ENCODE results near the gene ARL3. TPM values are rescaled to one million over a fixed set of nuclear protein-coding genes. Genes with fewer than 3 reads are reported as not detected.
"Not testable (repeated sequence)": the region's sequence is repeated elsewhere in the genome, so short reads cannot be mapped to it uniquely, and the experiment has no call there.

The ARL3 gene, protein sequence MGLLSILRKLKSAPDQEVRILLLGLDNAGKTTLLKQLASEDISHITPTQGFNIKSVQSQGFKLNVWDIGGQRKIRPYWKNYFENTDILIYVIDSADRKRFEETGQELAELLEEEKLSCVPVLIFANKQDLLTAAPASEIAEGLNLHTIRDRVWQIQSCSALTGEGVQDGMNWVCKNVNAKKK
- 12.0 TPM for polyA plus RNA-seq (2012; ENCODE audit: insufficient read depth, insufficient read length)

DNA sequence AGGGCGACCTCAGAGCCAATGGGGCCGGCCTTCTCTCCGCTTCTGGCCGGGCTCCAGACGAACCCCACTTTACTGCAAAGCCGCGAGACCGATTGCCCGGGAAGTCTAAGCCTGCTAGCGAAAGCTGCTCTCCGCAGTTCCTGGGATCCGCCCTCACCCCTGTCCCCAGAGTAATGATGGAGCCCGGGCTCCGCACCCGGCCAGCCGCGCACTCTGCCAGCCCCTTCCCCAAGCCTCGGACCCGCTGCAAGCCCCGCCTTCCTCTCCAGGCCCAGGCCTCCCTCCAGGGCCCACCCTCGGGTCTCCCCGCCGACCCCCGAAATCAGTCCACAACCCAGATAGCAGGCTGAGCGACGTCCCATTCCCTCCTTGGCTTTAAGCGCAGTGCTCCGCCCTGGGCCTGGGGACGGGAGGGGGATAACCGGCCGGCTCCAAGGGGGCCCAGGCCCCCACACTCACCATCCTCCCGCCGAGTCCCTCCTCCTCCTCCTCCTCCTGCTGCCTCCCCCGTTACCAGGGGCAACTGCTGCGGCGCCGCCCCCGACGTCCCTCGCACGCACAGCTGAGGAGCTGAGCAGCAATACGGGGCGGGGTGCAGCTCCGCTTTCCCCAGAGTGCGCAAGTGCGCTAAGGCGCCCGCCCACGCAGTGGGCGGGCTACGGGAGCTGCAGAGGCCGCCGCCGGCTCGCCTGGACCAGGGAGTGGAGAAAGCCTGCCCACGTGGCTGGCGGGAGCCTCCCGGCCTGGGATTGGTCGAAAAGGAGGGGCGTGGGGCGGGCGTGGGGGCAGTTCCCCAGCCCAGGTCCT is at the start of gene ARL3:
ARL3 (minus strand) TSS at position 584 of the 807 bp plus-strand sequence; CDS start at position 462, 122 bp downstream.
- peak; percentile 96 for DNase-seq (ENCODE audit: low read depth, low spot score)
- H3K4me3 ChIP-seq (ENCODE audit: low read length) = peak within 1 kb of the TSS; percentile 95

DNA sequence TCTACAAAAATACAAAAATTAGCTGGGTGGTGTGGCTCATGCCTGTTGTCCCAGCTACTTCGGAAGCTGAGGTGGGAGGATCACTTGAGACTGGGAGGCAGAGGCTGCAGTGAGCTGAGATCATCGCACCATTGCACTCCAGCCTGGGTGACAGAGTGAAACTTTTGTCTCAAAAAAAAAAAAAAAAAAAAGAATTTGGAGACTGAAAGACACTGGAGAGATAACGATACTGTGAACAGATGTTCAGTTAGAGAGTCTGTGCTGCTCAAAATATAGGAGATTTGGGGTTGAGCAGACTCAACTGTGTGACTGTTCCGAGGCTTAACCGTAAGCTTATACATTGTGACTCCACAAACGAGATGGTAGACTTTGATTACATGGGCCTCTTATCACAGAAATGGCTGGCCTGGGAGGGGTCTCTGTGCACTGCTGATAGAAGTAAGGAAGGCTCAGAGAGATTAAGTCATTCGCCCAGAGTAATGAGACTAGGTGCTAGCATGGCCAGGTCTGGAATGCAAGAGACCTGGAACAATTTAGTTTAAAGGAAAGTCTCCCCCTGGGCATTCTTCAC is 48.9 kb upstream of the ARL3 start:
- H3K4me3 ChIP-seq (ENCODE audit: low read length) = no peak overlapping the region
- no peak for DNase-seq (ENCODE audit: low read depth, low spot score)

DNA sequence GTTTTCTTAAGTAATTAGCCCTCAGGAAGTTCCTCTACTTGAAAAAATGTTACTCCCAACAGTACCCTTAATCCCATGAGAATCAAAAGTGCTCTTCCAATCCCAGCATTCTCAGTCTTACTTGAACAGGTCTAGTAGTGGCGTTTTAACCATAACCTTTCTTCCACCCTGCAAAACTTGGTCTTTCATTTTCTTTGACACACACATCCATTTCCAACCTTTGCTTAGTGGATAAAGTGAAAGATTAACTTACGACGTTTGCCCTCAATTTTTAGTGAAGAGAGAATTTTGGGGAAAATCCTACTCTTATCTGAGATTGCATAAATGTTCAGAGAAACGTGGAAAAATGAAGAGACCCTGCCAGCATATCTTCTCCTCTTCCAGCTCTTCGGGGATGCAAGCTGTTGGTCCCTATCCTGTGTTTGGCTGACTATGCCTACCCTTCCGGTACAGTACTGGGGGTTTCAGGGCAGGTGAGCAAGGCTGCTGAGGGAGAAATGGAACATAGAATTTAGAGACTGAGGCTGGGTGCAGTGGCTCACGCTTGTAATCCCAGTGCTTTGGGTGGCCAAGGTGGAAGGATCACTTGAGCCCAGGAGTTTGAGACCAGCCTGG is 48.3 kb upstream of the ARL3 start:
- DNase-seq (ENCODE audit: low read depth, low spot score) = no peak
- no peak overlapping the region for H3K4me3 ChIP-seq (ENCODE audit: low read length)

DNA sequence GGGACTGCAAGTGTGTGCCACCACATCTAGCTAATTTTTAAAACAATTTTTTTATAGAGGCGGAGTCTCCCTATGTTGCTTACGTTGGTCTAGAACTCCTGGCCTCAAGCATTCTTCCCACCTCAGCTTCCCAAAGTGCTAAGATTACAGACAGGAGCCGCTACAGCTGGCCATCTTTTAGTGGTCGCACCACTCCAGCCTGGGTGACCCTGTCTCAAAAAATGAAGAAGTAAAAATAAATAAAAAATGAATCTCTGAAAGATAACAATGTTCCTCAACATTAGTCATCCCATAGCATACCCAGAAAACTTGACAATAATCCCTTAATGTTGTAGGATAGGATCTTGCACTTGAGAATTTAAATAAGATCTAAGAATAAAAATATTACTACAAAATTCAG is 47.8 kb upstream of the ARL3 start:
- no peak for DNase-seq (ENCODE audit: low read depth, low spot score)

DNA sequence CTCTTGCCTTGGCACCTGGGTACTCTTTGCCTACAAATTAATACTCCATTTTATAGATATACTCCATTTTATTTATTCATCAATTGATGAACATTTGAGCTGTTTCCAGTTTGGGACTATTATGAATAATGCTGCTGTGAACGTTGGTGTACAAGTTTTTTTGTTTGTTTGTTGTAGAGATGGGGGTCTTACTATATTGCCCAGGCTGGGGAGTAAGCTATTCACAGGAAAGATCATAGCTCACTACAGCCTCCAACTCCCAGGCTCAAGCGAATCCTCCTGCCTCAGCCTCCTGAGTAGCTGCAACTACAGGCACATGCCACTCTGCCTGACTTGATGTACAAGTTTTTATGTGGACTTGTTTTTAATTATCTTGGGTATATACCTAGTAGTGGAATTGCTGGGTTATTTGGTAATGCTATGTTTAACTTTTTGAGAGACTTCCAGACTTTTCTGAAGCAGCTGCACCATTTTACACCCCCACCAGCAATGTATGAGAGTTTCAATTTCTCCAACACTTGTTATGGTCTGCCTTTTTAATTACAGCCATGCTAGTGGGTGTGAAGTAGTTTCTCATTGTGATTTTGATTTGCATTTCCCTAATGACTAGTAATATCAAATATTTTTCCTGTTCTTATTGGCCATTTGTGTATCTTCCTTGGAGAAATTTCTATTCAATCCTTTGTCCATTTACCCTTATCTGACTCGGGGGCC is 45.5 kb upstream of the ARL3 start:
- DNase-seq (ENCODE audit: low read depth, low spot score) = no peak

More for the DNA sequence above, 47.8 kb upstream of the ARL3 start:
- H3K4me3 ChIP-seq (ENCODE audit: low read length) = no peak overlapping the region

DNA sequence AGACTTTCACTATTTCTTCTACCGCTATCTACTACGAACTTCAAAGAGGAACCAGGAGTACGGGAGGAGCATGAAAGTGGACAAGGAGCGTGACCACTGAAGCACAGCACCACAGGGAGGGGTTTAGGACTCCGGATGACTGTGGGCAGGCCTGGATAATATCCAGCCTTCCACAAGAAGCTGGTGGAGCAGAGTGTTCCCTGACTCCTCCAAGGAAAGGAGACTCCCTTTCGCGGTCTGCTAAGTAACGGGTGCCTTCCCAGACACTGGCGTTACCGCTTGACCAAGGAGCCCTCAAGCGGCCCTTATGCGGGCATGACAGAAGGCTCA is 44.7 kb upstream of the ARL3 start:
- H3K4me3 ChIP-seq (ENCODE audit: low read length); DNase-seq (ENCODE audit: low read depth, low spot score): not testable (repeated sequence)

More for the DNA sequence above, 45.5 kb upstream of the ARL3 start:
- H3K4me3 ChIP-seq (ENCODE audit: low read length) = no peak overlapping the region

DNA sequence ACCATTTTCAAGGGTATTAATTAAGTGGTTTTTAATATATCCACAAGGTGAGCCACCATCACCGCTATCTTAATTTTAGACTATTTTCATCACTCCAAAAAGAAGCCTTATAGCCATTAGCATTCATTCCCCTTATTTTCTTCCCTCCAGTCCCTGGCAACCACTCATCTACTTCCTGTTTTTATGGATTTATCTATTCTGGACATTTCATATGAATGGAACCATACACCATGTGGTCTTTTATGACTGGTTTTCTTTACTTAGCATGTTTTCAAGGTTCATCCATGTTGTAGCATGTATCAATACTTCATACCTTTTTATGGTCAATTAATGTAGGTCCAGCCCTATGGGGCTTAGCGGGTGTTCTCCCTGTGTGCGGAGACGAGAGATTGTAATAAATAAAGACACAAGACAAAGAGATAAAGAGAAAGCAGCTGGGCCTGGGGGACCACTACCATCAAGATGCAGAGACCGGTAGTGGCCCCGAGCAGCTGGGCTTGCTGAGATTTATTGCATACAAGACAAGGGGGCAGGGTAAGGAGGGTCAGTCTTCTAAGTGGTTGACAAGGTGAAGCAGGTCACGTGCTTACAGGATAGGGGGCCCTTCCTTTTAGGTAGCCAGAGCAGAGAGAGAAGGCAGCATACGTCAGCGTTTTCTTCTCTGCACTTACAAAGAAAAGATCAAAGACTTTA is 44.2 kb upstream of the ARL3 start:
- no peak overlapping the region for H3K4me3 ChIP-seq (ENCODE audit: low read length)
- no peak for DNase-seq (ENCODE audit: low read depth, low spot score)

DNA sequence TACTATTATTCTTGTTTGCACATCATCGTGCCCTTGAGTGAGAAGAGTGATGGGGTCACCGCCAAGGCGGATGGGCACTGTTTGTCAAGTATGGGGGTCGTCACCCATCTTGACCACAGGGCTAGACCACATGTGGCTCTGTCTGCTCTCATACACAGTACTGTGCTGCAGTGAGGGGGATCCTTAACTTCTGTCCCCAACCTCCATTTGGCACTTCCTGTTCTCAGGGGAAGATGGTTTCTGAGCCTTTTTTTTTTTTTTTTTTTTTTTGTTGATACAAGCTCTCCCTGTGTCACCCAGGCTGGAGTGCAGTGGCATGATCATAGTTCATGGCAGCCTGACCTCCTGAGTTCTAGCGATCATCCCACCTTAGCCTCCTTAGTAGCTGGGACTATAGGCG is 43.1 kb upstream of the ARL3 start:
- no peak for DNase-seq (ENCODE audit: low read depth, low spot score)
- no peak overlapping the region for H3K4me3 ChIP-seq (ENCODE audit: low read length)

DNA sequence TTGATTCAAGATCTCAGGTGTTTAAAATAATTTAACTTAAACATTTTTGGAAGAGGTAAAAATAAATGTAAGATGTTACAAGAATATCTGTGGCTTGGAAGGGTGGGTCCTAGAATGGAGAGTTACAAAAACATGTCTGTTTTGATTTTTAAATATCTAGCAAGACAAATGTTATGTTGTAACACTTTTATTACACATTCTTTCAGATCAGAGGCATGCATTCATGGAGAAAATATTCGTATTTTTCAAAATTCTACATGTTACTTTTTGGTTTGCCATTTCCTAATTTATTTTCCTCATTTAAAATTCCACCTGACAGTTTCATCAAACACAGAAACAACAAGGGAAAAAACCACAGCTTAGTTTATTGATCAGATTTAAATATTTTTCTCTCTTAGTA is 39.5 kb upstream of the ARL3 start:
- no peak overlapping the region for H3K4me3 ChIP-seq (ENCODE audit: low read length)
- DNase-seq (ENCODE audit: low read depth, low spot score) = no peak

DNA sequence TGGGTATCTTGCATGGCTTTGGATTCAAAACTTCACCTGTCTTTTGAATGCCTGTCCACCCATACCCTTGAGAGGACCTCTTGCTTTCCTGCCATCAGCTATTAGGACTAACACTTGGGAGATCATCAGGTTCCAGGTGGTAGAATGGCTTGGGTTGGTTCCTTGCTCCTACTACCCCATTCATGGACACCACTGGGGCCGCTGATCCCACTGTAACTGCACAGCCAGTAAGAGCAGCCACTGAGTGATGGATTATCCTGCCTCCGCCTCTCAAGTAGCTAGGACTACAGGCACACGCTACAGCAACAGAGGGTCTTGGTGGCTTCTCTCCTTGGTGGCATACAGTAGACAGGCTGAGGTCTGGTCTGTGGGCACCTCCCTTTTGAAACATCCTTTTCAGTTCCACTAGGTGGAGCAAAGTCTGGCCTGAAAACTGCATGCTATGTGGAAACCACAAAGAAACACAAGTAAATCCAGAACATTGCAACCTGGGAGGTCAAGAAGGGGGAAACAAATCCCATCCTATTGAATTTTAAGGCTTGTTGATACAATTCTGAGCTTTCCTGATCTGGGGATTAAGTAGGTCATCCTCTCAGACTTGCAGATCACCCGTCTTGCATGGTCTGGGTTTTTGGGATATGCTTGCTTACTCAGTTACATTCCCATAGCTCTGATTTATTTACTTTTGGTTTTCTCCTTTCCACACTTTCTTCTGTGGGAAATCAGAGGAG is 38.9 kb upstream of the ARL3 start:
- H3K4me3 ChIP-seq (ENCODE audit: low read length) = no peak overlapping the region
- peak; percentile 71 for DNase-seq (ENCODE audit: low read depth, low spot score)

DNA sequence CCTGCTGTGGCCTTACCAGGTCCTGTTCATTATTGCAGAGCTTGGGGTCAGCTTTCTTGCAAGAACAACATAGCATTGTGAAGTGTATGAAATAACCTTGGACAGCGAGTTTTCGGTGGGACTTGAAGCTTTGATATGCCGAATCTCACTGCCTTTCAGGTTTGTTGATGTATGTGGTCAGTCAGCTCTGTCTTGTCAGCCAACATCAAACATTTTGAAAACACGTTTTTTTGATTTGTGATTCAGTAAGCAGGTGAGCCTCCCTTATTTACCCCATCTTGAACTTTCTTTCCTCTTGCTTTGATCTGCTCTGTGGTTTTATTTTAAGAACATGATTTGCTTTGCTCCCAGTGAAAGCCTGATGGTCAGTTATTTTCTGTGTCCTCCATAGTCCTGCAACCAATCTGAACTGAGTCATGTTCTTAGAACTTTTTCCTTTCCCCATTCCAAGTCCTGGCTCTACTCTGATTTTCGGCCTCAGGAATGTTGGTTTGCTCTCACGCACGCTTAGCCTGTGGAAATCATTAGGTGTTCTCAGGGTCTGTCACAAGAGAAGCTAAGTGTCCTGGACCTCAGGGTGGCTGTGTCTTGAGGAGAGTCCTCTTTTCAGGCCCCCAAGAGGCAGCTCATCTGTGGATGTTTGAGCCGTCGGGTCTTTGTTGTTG is 38.2 kb upstream of the ARL3 start:
- DNase-seq (ENCODE audit: low read depth, low spot score) = no peak
- no peak overlapping the region for H3K4me3 ChIP-seq (ENCODE audit: low read length)

DNA sequence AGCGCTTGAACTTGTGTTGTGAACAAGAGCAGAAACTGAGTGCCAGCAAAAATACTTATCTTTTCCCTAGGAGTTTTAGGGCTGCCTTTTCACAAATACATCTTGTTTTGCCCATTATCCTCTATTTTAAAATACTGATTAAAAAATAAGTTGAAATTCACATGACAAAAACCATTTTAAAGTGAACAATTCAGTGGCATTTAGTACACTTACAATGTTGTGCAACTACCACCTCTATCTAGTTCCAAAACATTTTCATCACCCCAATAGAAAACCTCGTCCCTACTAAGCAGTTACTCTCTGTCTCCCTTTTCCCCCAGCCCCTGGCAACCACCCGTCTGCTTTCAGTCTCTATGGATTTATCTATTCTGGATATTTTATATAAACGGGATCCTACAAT is 31.0 kb upstream of the ARL3 start:
- no peak overlapping the region; the same call in 1 of the 2 replicates for H3K4me3 ChIP-seq (ENCODE audit: low read length)
- no peak for DNase-seq (ENCODE audit: low read depth, low spot score)

DNA sequence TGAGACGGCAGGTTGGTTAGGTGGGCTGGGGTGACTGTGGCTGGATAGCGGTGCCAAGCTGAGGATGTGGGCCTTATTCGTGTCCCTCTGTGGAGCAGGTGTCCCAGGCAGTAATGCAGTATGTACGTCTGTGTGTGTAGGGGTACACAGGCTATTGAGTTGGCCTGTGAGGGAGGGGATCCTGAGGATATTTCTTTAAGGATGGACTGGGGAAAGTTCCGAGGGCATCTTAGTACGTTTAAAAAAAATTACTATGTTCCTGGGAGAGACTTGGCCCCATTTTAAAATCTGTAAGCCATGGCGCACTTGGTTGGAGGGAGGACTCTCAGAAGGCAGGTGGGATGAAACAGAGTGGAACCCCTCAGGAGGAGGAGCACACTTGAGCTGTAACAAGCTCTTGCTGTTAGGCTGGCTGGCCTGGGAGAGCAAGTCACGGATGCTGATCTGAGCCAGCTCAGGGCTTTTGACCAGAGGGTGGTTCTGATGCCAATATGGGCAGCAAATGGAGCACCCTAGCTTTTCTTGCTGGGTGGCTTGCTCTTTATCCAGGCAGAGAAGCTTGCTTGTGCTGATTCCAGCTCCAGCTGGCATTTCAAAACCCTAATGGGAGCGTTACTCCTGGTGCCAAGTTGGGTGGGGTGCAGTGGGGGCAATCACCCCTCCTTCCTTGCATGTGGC is 30.3 kb upstream of the ARL3 start:
- peak overlapping the region; percentile 97 for H3K4me3 ChIP-seq (ENCODE audit: low read length)
- no peak for DNase-seq (ENCODE audit: low read depth, low spot score)

DNA sequence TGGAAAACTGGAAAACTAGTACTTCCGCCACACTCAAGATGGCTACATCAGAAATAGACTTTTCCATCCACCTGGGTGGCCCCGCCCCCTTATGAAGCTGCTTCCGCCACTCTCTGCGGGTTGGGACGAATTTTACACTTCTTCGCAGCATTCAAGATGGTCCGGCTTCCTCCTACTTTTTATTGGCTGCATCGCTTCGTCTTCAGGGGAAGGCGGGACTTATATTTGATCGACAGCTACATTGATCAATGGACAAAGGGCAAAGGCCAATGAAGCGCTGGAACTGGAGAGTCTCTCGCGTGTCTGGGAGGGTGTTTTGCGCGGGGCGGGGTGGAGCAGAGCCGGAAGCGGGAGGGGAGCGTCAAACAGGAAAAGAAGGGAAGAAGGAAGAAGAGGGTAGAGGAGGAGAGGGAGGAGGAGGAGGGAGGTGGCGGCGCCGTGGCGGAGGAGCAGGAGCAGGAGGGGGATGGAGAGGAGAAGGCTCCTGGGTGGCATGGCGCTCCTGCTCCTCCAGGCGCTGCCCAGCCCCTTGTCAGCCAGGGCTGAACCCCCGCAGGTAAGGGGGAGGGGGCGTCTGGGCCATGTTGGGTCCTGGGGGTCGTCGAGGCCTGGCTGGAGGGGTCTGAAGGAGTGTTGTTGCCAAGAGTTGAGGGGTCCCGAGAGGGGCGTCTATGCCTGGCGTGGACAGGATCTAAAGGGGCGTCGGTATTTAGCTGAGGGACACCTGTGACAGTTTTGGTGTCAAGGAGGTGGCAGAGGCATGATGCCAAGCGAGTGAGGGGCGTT is 29.6 kb upstream of the ARL3 start, which contains the start of gene WBP1L:
WBP1L (plus strand) TSS at position 361 of the 786 bp plus-strand sequence; CDS start at position 467, 106 bp downstream.
- peak within 1 kb of the TSS; percentile 97 for H3K4me3 ChIP-seq (ENCODE audit: low read length)
- DNase-seq (ENCODE audit: low read depth, low spot score) = peak; percentile 99

DNA sequence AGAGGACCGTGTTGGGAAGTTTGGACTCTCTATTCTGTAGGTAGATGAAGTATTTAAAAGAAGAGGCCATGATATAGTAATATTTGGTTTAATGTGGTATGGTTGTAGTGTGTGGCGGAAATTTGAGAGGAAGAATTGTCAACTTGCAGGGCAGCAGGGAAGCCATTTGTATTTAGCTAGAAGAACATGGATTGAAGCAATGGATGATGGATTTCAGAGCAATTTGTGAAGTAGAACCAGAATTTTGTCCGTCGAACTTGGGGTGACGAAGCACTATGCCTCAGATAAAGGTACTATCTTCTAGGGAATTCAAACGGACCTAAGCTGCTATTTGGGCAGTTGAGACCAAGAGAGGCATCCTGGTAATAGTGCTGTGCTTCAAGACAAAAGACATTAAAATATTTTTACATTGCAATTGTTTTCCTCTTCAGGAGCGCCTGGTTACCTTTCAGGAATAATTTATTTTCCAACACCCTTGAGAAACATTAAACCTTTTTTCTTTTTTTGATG is 28.9 kb upstream of the ARL3 start:
- peak overlapping the region; percentile 4; the same call in 1 of the 2 replicates for H3K4me3 ChIP-seq (ENCODE audit: low read length)
- DNase-seq (ENCODE audit: low read depth, low spot score) = no peak

DNA sequence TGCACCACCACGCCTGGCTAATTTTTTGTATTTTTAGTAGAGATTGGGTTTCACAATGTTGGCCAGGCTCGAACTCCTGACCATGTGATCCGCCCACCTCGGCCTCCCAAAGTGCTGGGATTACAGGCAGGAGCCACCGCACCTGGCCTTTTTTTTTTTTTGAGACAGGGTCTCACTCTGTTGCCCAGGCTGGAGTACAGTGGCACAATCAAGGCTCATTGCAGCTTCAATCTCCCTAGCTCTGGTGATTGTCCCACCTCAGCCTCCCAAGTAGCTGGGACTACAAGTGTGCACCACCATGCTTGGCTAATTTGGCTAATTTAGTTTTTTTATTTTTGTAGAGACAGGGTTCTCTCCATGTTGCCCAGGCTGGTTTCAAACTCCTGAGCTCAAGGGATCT is 28.1 kb upstream of the ARL3 start:
- DNase-seq (ENCODE audit: low read depth, low spot score) = not testable (repeated sequence)

More for the DNA sequence above, 28.1 kb upstream of the ARL3 start:
- not testable (repeated sequence) for H3K4me3 ChIP-seq (ENCODE audit: low read length)

All from Jurkat, Clone E6-1 (cell line).